Measurements from ENCODE around the gene TAOK1. TPM values are rescaled to one million over a fixed set of nuclear protein-coding genes. Genes with fewer than 3 reads are reported as not detected.

The TAOK1 gene
- total RNA-seq, 1 donor from 2014 or later = 81.1 TPM

- H3K27ac Mint-ChIP-seq (ENCODE audit: unreplicated experiment) = peak overlapping the region; percentile 18
- H3K4me1 Mint-ChIP-seq (ENCODE audit: unreplicated experiment) = peaks cover 17% of the 10 kb centered on the region
- peak; percentile 81 for TF ChIP-seq CTCF (IDR thresholded peaks at IDR 0.05)
- no peaks in the 10 kb centered on the region for H3K27me3 Mint-ChIP-seq (ENCODE audit: unreplicated experiment)
- no peak for DNase-seq (ENCODE audit: extremely low spot score, unreplicated experiment)
- no peak overlapping the region for H3K4me3 Mint-ChIP-seq (ENCODE audit: unreplicated experiment)
- no peaks in the 10 kb centered on the region for H3K9me3 Mint-ChIP-seq (ENCODE audit: unreplicated experiment)
- peaks cover 11% of the 10 kb centered on the region for H3K36me3 Mint-ChIP-seq (ENCODE audit: unreplicated experiment)
Measured at GRCh38 chr17:29572691-29573557, 182.8 kb downstream of the TAOK1 start.

GRCh38 chr17:29573558-29573869, 183.4 kb downstream of the TAOK1 start:
- no peaks in the 10 kb centered on the region for H3K9me3 Mint-ChIP-seq (ENCODE audit: unreplicated experiment)
- no peak overlapping the region for H3K4me3 Mint-ChIP-seq (ENCODE audit: unreplicated experiment)
- no peak overlapping the region for H3K27ac Mint-ChIP-seq (ENCODE audit: unreplicated experiment)
- TF ChIP-seq CTCF (IDR thresholded peaks at IDR 0.05) = no peak
- peaks cover 17% of the 10 kb centered on the region for H3K4me1 Mint-ChIP-seq (ENCODE audit: unreplicated experiment)
- peaks cover 15% of the 10 kb centered on the region for H3K36me3 Mint-ChIP-seq (ENCODE audit: unreplicated experiment)
- peak; percentile 83 for DNase-seq (ENCODE audit: extremely low spot score, unreplicated experiment)
- no peaks in the 10 kb centered on the region for H3K27me3 Mint-ChIP-seq (ENCODE audit: unreplicated experiment)

GRCh38 chr17:29573871-29574731, 183.9 kb downstream of the TAOK1 start:
- Mint-ChIP-seq H3K9me3 (ENCODE audit: unreplicated experiment) (no peaks in the 10 kb centered on the region), H3K36me3 (ENCODE audit: unreplicated experiment) (peaks cover 16% of the 10 kb centered on the region), H3K27me3 (ENCODE audit: unreplicated experiment) (no peaks in the 10 kb centered on the region), H3K27ac (ENCODE audit: unreplicated experiment) (peak overlapping the region; percentile 5), H3K4me3 (ENCODE audit: unreplicated experiment) (no peak overlapping the region), H3K4me1 (ENCODE audit: unreplicated experiment) (peaks cover 15% of the 10 kb centered on the region)
- DNase-seq (ENCODE audit: extremely low spot score, unreplicated experiment) = no peak
- TF ChIP-seq CTCF (IDR thresholded peaks at IDR 0.05) = no peak

- DNase-seq (ENCODE audit: extremely low spot score, unreplicated experiment) = peak; percentile 80
- peaks cover 17% of the 10 kb centered on the region for H3K36me3 Mint-ChIP-seq (ENCODE audit: unreplicated experiment)
Measured at GRCh38 chr17:29574732-29575510, 184.8 kb downstream of the TAOK1 start.

More at GRCh38 chr17:29574732-29575510, 184.8 kb downstream of the TAOK1 start:
- Mint-ChIP-seq H3K4me3 (ENCODE audit: unreplicated experiment) (no peak overlapping the region), H3K27me3 (ENCODE audit: unreplicated experiment) (no peaks in the 10 kb centered on the region), H3K27ac (ENCODE audit: unreplicated experiment) (no peak overlapping the region), H3K4me1 (ENCODE audit: unreplicated experiment) (peaks cover 10% of the 10 kb centered on the region), H3K9me3 (ENCODE audit: unreplicated experiment) (no peaks in the 10 kb centered on the region)
- TF ChIP-seq CTCF (IDR thresholded peaks at IDR 0.05) = no peak

Data from osteocyte (in vitro differentiated cells).